Measurements from ENCODE around the gene KLHL7. TPM values are rescaled to one million over a fixed set of nuclear protein-coding genes. Genes with fewer than 3 reads are reported as not detected.

KLHL7 gene
- total RNA-seq, 1 experiment from 2014 or later: 43.8 TPM

GRCh38 chr7:23108995-23109394, 3.4 kb downstream of the KLHL7 start:
- Histone ChIP-seq H3K27me3 (replicated peaks; ENCODE audit: insufficient read depth, low read depth, low read length, poor library complexity) (no peaks in the 10 kb centered on the region), H3K4me1 (ENCODE audit: insufficient read depth, low read length, poor library complexity, severe bottlenecking) (peaks cover 14% of the 10 kb centered on the region), H3K9me3 (ENCODE audit: low read depth, low read length, poor library complexity, severe bottlenecking) (no peaks in the 10 kb centered on the region), H3K27ac (ENCODE audit: low read depth, low read length, poor library complexity, severe bottlenecking) (no peak overlapping the region), H3K36me3 (ENCODE audit: insufficient read depth, low read length, poor library complexity, severe bottlenecking) (no peaks in the 10 kb centered on the region), H3K4me3 (ENCODE audit: low read depth, low read length, poor library complexity, severe bottlenecking) (no peak overlapping the region)
- no peak for DNase-seq (ENCODE audit: low spot score)
- intact Hi-C loops (cut with micrococcal nuclease; ENCODE audit: unreplicated experiment): no loop called here
- ChIA-PET CTCF (no interaction called here), POLR2A (ENCODE audit: low non-redundant PET) (no interaction called here)
- TF ChIP-seq, protein P1, sequence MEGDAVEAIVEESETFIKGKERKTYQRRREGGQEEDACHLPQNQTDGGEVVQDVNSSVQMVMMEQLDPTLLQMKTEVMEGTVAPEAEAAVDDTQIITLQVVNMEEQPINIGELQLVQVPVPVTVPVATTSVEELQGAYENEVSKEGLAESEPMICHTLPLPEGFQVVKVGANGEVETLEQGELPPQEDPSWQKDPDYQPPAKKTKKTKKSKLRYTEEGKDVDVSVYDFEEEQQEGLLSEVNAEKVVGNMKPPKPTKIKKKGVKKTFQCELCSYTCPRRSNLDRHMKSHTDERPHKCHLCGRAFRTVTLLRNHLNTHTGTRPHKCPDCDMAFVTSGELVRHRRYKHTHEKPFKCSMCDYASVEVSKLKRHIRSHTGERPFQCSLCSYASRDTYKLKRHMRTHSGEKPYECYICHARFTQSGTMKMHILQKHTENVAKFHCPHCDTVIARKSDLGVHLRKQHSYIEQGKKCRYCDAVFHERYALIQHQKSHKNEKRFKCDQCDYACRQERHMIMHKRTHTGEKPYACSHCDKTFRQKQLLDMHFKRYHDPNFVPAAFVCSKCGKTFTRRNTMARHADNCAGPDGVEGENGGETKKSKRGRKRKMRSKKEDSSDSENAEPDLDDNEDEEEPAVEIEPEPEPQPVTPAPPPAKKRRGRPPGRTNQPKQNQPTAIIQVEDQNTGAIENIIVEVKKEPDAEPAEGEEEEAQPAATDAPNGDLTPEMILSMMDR (conservative IDR thresholded peaks at IDR 0.05; ENCODE audit: low read depth, low read length): no peak
- TF ChIP-seq EZH2 (IDR thresholded peaks at IDR 0.05; ENCODE audit: borderline replicate concordance, low read depth, low read length, poor library complexity, severe bottlenecking): no peak
- BruUV-seq (replicated peaks): no TSS peak

- no TSS peak for BruUV-seq (replicated peaks)
- Histone ChIP-seq H3K4me1 (ENCODE audit: insufficient read depth, low read length, poor library complexity, severe bottlenecking) (peaks cover 14% of the 10 kb centered on the region), H3K9me3 (ENCODE audit: low read depth, low read length, poor library complexity, severe bottlenecking) (no peaks in the 10 kb centered on the region), H3K27me3 (replicated peaks; ENCODE audit: insufficient read depth, low read depth, low read length, poor library complexity) (no peaks in the 10 kb centered on the region), H3K4me3 (ENCODE audit: low read depth, low read length, poor library complexity, severe bottlenecking) (no peak overlapping the region), H3K36me3 (ENCODE audit: insufficient read depth, low read length, poor library complexity, severe bottlenecking) (no peaks in the 10 kb centered on the region), H3K27ac (ENCODE audit: low read depth, low read length, poor library complexity, severe bottlenecking) (no peak overlapping the region)
- no peak for DNase-seq (ENCODE audit: low spot score)
- intact Hi-C loops (cut with micrococcal nuclease; ENCODE audit: unreplicated experiment): no loop called here
- CTCF ChIA-PET: no interaction called here
- TF ChIP-seq, protein P1 (conservative IDR thresholded peaks at IDR 0.05; ENCODE audit: low read depth, low read length): no peak
- TF ChIP-seq EZH2 (IDR thresholded peaks at IDR 0.05; ENCODE audit: borderline replicate concordance, low read depth, low read length, poor library complexity, severe bottlenecking): no peak
- POLR2A ChIA-PET (ENCODE audit: low non-redundant PET): no interaction called here
Measured at GRCh38 chr7:23109470-23109869, 3.9 kb downstream of the KLHL7 start.

DNA sequence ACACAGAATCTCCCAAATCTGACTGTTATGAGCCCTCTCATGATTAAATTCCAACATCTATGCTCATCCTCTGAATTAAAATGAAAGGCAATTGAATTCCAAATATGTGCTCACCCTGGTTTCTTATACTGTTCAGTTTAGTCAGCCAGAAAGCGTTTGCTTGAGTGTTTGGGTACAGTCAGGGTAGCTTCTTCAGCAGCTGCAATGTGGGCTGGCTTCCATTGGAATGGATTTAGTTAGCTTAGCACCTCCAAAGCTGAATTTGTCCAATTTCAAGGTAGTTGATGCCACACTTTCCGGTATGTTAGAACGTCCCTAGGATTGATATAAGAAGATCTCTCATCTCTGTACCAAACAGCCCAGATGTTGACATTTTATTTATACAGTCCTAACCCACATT, 9.3 kb downstream of the KLHL7 start:
- no peak overlapping the region for H3K4me3 ChIP-seq (ENCODE audit: low read depth, low read length, poor library complexity, severe bottlenecking)
- intact Hi-C loops (cut with micrococcal nuclease; ENCODE audit: unreplicated experiment): no loop called here
- H3K4me1 ChIP-seq (ENCODE audit: insufficient read depth, low read length, poor library complexity, severe bottlenecking): peaks cover 21% of the 10 kb centered on the region
- H3K36me3 ChIP-seq (ENCODE audit: insufficient read depth, low read length, poor library complexity, severe bottlenecking): no peaks in the 10 kb centered on the region
- ChIA-PET CTCF (no interaction called here), POLR2A (ENCODE audit: low non-redundant PET) (no interaction called here)
- H3K27me3 ChIP-seq (replicated peaks; ENCODE audit: insufficient read depth, low read depth, low read length, poor library complexity): no peaks in the 10 kb centered on the region
- no peak for DNase-seq (ENCODE audit: low spot score)
- H3K9me3 ChIP-seq (ENCODE audit: low read depth, low read length, poor library complexity, severe bottlenecking): no peaks in the 10 kb centered on the region
- H3K27ac ChIP-seq (ENCODE audit: low read depth, low read length, poor library complexity, severe bottlenecking): no peak overlapping the region
- no peak for TF ChIP-seq EZH2 (IDR thresholded peaks at IDR 0.05; ENCODE audit: borderline replicate concordance, low read depth, low read length, poor library complexity, severe bottlenecking)
- TF ChIP-seq, protein P1 (conservative IDR thresholded peaks at IDR 0.05; ENCODE audit: low read depth, low read length): no peak
- no TSS peak for BruUV-seq (replicated peaks)
